DMS153 treated with DMSO at 0.1 percent for 48 hours (cell line): ENCODE measurements around the gene KCNH2.

ENCODE experiments used
- DNase-seq: peaks from one replicate; lab custom pipeline; 2025; ENCODE audit not compliant: unreplicated experiment; lab: John Stamatoyannopoulos, UW

KCNH2 gene

DNA sequence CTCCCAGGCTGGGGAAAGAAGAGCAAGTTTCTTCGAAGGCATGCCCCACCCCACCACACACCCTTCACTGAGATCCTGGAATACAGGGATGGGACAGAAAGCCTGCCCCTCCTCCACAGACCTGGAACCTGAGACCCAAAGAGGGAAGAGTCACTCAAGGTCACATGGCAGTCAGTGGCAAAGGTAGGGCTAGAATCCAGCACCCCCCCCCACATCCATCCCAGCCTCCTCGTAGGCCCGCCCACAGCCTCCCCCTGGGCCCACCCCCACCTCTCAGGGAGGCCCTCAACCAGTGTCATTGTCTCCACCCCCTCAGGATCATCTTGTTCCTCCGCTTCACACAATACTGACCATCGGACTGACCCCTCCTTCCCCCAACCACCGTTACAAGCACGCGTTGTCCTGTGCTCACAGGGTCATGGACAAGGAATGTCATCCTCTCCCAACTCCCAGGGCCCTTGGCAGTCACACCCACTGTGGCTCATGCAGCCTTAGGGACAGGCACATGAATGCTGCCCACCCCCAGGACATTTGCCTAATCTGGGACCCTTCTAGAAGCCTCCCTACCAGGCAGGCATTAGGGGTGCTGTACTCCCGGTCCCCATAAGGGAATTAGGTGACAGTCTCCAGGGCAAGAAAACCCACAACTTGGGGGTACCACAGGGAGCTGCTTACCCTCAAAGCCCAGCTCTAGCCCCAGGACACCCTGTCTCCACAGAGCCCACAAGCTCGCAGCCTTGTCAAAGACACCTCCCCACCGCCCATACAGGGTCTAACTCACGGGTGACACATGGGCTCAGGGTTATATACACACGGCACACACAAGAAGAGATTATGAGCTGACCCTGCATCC, 1.4 kb downstream of the KCNH2 start:
- peak; percentile 27 for DNase-seq

DNA sequence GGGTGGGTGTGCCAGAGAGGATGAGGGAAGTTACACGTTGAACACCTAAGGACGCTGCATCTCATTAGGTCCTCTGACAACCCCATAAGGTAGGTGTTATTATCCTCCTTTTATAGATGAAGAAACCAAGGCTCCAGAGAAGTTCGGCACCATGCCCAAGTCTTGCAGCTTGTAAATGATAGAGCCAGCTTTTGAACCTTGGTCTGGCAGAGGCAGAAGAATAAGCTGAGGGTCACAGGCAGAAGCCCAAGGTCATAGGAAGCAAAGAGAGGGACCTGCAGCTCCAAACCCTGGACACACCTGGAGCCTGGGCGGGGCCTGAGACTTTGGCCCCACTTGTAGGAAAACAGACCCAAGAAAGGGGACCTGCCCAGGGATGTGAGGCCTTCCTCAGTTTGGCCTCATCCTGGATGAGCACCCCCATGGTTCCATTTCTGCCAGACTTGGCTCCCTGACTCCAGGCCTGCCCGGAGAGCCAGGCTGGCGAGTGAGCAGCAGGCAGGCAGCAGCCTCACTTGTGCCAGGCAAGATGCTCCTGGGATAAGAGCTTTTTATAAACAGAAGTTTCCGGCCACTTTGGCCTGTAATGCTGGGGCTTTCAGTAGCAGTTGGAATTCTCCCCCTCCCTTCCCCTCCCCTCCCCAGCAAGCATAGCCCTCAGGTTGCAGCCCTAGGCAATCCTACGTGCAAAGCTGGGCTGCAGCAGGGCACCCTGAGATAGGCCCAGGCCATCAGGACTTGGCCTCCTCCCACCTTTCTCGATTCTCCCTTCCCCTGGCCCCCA, 2.4 kb downstream of the KCNH2 start:
- DNase-seq, result no peak

DNA sequence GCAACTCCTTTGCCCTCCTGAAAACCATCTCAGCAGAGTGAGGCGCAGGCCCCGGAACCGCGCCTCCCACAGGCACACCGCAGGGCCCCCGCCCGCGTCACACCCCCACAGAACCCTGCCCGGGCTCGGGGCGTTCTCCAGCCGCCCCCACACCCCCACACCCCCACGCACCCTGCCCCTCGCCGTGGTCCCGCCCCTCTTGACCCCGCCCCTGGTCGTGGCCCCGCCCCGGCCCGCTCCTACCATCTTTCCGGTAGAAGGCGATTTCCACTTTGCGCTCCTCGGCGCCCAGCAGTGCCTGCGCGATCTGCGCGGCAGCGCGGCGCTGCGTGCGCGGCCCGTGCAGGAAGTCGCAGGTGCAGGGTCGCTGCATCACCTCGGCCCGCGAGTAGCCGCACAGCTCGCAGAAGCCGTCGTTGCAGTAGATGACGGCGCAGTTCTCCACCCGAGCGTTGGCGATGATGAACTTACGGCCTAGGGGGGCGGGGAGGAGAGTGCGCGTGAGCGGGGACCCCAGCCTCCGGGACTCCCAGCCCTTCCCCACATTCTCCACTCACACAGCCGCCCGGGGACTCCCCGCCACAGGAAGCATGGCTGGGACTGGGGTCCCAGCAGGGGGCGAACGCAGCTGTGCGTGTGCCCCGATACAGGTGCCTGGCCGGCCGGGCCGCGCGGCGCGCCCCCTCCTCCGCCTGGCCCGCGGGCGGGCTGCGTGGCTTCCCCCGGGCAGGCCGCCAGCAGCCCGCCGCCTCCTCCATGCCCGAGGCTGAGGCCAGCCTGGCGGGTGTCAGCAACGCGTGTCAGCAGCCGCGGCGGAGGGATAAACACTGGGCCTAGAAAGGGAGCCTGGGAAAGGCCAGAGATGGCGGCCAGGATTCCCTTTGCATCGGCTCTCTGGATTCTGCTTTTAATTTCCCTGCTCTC, 3.4 kb downstream of the KCNH2 start:
- DNase-seq, result peak; percentile 54

DNA sequence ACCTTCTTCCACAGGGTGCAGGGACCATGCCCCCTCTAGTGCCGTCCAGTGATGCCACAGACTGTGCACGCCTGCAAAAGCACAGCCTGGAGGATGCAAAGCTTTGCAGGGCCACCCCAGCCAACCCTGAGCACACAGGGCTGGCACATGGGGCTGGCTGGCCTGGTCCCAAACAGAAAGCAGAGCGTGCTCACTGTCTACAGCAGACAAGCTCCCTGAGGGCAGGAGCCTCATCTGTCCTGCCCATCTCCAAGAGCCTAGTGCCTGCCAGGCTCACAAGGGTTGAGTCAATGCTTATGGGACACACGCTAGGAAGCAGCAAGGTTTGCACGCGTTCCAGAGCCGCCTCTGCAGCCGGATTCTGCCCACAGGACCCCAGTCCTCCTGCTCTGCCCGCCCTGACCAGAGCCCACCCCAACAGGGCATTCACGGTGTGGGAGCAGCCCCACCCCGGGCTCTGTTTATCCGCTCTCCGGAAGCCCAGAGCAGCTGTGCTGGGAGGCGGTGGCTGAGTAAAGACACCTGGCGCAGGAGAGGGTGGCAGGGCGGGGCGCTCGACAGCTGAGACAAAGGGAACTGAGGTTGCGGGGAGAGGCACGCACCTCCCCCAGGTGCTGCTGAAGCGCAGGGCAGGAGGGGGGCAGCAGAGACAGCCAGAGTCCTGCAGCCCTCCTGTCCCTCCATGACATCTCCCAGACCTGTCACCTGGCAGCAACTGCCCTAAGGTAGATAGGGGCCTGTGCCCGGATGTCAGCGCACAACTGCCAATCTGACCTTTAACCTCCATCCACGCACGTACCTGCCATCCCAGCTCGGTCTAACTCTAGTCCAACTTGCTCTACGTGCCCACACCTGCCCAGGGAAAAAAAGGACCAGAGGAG, 4.3 kb downstream of the KCNH2 start:
- peak; percentile 79 for DNase-seq

DNA sequence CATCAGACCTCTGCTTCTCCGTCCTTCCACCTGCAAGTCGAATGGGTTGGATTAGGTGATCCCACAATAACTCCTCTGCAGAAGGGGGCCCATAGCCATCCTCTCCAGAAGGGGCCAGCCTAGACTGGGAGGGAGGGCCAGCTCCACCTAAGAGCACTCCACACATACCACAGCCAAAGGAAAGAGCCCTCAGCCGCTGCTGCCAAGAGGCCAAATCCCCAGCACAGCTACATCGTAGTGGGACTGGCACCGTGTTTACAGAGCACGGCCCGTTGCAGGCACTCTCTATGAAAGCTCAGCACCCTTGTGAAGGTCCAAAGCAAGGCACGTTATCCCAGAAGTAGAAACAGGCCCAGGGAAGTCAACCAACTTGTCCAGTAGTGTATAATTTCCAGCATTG, 5.4 kb downstream of the KCNH2 start:
- no peak for DNase-seq

DNA sequence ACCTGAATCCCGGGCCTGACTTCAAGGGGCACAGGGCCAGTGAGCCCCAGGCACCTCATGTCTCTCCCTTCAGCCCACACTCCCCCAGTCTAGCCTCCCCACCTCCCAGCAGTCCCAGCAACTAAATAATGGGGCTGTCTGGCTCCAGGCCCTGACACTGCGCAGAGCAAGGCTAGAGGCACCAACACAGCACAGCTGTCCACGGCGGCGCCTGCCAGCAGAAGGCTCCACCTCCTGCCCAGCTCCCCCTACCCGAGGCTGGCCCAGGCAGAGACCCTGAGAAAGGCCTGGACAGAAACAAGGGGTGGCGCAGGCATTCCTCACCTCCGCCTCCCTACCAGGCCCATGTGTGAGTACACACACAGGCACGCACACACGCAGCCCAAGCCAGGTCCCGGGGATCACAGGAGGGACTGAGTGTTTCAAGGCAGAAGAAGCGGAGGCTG, 6.1 kb downstream of the KCNH2 start:
- DNase-seq, result peak; percentile 42

DNA sequence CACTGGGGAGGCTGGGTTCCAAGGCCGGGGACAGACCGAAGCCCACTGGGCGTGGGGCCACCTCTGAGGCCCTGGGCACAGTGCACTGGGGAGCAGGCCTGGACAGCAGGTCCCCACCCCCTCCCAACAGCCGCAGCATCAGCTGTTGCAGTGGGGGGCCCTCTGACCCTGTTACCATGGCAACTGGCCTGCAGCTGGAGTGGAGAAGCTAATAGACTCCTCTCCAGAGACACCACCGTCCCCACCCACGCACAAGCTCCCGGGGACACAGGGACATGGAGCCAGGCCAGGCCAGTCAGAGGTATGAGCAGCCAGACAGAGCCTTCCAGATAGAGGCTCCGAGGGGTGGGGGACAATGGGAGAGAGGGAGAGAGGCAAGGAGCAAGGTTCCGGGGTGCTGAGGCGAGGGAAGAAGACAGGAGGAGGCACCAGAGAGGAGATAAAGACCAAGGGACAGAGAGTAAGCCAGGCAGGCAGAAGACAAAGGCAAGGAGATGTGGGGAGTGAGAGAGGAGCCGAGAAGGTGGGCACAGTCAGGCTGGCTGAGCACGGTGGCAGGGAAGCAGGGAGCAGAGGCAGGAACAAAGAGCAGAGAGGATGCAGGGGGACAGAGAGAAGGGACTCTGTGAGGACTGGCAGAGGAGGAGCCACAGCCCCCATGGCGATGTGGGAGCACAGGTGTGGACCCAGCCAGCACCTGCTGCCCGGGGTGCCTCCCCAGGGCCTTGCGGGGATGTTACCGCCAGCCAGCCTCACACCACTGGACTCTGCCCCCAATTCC, 6.7 kb downstream of the KCNH2 start:
- DNase-seq, result no peak

DNA sequence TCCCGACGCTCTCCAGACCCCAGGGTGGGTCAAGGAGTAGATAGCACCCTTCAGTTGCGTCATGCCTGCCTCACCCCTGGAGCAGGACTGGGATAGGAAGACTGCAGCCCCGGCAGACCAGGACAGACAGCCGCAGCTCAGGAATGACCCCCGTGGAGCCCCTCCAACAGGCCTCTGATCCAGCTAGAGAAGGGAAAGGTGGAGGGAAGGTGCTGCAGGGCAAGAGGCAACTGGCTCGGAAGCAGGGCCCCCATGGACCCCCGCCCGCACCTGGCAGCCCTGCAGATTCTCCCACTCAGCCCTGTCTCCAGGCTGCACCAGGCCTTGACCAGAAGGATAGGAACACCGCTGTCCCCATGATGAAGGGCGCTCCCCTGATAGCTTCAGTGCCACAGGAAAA, 7.7 kb downstream of the KCNH2 start:
- DNase-seq, result no peak

DNA sequence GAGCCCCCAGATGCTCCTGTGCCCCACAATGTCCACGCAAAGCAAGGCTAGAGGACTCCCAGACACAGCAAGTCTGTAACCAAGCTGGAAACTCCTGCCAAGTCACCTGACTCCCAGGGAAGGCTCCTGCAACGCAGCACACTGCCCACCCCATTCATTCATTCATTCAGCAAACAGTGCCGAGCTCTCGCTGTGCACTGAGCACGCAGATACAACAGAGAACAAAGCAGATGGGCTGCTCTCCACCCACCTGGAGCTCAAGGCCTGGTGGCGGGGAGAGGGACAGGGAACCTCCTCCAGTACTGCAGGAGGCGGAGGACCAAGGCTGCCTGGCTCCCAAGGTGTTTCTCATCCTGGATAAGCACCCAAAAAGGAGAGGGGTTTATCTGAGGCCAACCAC, 8.6 kb downstream of the KCNH2 start:
- peak; percentile 57 for DNase-seq

DNA sequence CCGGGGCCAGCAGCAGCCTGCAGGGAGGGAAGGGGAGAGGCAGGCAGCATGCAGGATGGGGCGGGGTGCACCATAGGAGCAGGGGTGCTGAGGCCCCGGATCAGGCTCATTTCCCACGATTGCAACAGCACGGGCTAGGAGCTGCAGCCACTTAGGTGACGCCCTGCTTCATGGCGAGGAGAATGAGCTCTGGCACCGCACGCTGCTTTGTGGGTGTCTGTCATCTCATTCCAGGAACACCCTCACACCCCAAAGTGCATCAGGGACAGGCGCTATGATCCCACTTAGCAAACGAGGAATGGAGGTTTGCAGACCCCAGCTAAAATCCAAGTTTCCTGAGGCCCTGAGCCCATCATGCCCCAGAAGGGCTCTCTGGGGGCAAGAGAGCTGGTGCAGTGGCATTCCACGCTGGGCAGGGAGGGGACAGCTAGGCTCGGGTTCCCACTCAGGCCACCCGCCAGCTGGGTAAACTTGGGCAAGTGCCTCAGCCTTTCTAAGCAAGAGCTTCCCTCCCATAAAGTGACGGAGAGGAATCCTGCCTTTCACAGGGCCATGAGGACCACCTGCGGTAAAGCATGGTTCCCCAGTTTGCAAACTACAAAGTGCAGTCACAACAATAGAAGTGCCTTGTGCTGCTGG, 9.3 kb downstream of the KCNH2 start:
- DNase-seq, result no peak

DNA sequence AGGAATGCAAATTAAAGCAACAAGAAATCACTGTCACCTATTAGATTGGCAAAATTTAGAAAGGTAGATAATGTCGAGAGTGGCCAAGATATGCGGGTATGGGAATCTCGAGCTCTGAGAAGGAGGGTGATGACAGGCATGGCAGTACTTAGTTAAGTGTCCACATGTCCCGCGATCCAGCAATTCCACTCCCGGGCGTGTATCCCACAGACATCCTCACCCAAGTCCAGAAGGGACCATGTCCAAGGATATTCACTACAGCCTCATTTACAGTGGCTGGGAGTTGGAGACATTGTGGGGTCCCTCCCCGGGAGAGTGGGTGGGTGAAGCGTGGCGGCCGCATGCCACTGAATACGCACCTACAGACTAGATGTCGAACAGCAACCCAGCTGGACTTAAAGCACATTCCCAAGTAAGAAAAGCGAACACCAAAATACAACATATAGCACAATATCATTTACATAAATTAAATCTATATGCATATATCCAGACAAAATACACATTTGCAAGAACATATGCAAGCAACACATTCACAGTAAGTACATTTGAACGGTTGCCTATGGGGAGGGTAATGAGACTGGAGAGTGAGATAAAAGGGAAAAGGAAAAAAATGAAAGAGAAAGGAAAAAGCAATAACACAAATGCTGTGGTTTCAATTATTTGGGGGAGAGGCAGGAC, 9.9 kb downstream of the KCNH2 start:
- DNase-seq, result no peak

DNA sequence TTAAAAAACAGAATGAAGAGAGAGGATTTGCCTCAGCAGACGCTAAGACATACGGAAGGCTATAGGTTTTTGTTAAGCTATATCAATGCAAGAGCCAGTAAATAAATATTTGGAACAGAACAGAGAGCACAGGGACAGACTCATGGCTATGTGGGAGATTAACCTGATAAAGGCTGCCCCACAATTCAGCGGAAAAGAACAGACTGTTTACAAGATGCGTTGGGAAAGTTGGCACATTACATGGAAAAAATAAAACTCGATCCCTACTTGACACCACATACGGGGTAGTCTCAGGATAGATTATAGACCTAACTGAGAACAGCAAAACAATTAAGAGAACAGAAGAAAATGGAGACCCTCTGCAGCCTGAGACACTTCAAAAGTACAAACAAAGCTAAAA, 10.8 kb downstream of the KCNH2 start:
- no peak for DNase-seq

DNA sequence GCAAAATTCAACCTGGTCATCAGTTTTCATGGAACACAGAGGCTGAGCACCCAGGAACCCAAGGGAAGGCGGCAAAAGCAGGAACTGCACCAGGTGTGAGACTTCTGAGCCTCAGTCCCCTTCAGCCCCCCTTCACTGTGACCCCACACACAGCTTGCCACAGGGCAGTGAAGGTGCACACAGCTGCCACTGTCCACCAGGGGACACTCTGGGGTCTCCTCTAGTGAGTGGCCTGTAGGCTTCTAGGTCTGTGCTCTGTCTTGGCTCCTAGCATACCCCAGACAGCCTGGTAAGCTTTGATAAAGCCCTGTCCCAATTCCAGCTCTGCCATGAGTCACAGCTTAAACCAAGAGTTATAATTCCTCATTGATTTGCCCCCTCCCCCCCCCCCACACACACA, 12.1 kb downstream of the KCNH2 start:
- no peak for DNase-seq

DNA sequence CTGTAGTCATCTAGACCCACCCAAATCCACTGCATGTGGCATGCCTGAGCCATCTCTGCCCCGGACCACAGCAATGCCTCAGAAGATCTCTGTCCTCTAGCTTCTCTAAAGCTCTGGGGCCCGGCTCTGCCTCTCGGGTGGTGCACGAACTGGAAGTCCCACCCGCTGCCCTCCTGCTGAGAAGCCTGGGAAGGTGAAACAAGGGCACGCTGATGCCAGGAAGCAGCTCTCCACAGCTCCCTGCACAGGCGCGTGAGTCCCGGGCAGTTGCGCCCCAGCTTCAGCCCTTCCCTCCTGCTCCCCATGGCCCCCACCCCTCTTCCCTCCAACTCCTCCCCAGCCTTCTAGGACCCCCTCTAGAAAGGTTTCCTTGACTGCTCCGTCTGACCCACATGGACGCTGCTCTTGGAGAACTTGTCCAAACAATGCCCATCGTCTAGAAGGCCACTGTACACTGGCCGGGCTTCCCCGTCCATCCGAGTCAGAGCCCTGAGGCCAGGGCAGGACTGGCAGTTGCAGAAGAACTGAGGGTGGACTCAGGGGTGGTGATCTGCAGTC, 12.8 kb downstream of the KCNH2 start:
- no peak for DNase-seq

DNA sequence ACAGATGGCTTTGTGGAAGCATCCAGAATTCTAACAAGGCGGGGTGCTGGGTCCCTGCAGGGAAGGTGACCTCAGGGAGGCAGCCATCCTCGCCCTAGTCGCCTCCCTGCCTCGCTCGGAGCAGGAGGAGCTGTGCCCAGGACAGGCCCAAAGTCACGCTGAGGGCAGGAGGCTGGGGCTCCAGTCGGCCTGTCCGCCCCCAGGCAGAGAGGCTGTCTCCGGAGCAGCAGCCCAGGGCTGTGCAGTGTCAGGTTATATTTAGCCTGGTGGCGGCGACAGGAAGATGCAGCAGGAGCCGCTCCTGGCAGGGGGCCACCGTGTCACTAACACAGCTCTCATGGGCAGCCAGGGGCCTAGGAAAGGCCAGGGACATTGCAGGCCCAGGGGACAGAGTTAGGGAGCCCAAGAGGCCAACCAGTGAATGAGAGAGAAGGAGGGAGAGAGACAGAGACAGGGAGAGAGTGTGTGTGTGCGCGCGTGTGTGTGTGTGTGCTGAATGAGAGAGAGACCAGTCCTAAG, 13.5 kb downstream of the KCNH2 start:
- DNase-seq, result peak; percentile 31

DNA sequence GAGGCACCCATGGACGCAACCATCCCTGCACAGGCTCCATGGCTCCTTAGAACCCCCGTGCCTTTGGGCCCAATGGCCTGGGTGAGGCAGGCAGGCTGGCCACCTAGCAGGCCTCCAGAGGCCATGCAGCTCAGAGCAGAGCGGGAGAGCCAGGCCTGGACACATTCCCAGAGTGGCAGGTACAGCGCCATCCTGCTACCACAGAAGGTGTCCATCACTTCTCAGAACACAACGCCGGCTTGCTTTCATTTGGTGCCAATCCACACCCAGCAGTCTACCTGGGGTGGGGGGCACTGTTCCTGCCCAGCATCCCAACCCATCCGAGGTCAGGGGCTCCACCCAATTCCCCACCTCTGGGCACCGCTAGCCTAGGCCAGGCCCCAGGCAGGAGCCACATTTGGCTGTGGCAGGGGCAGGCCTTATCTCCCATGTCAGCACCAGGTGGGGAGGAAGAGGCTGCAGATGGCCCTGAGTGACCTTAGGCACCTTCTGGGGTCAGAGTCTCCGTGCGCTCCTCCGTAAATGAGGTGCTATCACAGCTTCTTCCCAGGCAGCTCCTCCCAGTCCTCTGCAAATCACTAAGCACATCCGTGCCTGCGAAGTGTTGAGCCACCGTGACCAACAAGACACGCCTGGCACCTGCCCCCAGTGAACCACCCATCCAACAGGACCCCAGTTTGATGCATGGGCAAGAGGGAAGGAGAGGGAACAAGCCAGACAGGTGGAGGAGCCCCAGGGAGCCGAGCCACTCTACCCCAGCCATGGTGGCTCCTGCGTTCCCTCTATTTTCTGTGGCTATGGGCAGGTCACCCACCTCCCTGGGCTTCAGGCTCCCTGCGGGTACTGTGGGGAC, 14.2 kb downstream of the KCNH2 start:
- no peak for DNase-seq
